Measurements from ENCODE around the gene ARHGAP4.

The ARHGAP4 gene

DNA sequence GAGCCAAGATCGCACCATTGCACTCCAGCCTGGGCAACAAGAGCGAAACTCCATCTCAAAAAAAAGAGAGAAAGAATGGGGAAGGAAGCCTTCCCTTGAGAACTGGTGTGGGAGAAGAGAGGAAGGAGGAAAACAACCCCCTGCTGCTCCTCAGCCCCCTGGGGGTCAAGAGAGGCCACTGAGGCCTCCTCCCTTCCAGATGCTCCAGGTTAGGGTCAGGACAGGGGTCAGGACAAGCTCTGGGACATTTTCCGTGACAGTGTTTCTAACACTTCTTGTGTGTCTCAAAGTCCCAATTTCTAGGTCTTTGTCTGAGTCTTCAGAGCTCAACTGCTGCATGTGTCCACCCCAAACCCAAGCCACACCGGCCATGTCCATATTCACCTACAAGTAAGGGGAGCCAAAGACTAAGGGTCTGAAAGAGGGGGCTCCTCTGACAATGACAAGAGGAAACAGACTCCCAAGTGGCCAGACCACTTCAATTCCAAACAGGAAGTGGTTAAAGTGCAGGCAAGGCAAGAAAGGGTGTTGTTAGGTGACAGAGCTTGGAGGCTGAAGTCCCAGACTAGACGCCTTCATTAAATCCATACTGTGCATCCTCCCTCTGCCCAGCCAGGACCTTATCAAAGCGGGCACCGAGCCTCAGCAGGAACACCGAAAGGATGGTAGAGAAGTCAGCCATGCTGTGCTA is 48.3 kb downstream of the ARHGAP4 start:
- DNase-seq = no peak

DNA sequence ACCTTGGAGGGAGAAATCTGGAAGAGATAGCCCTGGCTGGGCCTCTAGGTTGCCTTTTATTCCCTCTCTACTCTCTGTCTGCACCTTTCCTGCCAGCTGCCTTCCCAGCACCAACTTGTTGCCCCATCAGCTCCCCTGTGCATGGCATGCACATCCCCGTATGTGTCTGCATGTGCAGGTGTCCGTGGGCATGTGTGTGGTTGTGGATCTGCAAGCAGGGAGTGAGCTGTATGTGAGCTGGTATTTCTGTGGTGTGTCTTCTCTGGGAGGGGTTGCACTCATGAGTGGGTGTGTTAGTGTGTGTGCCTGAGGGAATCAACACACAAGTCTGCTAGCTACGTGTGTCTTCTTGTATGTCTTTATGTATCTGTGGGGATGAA is 50.0 kb downstream of the ARHGAP4 start:
- no peak for DNase-seq

DNA sequence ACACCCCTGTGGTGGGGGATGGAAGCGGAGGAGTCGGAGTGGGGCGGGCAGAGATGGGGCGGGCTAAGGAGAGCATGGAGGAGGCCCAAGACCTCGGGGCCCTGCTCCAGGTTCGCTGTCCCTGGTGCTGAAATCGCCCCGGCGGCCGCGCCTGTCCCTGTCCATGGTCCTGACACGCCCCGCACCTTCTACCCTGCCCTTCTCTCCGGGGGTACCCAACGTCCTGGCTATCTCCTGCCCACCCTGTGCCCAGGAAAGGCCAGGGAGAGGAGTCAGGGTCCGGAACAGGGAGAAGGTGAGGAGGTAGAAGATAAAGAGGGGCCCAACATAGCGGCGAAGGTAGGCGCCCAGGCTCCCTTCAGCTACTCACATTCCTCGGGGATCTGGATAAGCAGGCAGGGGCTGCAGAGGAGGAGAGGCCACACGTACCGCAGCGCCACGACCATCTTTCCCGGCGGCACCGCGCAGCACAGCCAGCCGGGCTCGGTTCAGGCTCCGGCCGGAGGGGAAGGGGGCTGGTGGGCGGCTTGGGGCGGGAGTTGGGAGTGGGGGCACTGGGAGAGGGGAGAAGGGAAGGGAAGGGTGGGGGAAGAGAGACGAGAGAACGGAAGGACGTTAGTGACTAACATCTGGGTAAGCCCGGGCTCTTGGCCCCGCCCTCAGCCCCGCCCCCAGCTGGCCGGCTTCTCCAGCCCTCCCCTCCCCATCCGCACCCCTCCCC is 50.5 kb downstream of the ARHGAP4 start:
- DNase-seq = peak; percentile 49 to 57

DNA sequence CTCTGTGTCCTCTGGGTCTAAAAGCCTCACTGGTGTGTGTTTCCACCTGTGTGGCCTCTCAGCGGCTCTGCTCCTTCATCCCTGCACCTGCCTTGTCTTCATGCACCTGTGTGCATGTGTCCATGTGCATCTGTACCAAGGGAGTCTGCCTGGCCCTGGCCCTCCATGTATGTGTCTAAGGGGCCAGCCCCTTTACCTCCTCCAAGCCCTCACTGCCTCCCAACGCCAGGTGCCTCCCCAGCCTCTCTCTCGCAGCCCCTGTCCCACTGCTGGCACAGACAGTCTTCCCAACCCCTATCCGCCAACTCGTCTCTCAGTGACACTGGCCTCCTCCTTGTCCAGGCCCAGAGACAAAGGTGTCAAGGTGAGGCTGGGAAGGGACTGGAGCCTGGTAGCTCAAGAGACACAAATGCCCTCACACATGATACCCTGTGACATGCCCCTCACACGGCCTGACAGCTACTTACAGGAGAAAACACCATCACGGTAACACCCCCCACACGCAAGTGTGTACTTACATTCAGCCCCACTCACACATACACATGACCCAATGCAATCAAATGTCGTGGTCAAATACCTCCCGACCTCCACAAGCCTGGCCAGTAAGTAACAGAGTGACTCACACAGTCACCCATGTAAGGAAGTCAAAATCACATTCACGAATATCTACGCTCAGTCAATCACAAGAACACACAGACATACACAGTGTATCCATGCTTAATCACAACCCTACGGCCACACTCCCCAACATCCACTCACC is 51.5 kb downstream of the ARHGAP4 start:
- no peak for DNase-seq

DNA sequence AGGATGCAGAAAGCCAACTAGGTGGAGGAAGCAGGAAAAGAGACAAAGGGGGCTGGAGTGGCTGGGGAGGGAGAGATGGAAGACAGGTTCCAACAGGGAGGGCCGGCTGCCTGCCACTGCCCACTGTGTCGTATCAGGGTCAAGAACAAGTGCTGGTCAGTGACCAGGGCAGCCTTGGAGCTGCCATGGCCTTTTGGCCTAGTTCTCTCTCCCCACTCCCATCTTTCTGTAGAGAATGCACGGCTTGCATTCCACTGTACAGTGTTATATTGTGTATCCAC is 52.0 kb downstream of the ARHGAP4 start:
- DNase-seq = no peak

DNA sequence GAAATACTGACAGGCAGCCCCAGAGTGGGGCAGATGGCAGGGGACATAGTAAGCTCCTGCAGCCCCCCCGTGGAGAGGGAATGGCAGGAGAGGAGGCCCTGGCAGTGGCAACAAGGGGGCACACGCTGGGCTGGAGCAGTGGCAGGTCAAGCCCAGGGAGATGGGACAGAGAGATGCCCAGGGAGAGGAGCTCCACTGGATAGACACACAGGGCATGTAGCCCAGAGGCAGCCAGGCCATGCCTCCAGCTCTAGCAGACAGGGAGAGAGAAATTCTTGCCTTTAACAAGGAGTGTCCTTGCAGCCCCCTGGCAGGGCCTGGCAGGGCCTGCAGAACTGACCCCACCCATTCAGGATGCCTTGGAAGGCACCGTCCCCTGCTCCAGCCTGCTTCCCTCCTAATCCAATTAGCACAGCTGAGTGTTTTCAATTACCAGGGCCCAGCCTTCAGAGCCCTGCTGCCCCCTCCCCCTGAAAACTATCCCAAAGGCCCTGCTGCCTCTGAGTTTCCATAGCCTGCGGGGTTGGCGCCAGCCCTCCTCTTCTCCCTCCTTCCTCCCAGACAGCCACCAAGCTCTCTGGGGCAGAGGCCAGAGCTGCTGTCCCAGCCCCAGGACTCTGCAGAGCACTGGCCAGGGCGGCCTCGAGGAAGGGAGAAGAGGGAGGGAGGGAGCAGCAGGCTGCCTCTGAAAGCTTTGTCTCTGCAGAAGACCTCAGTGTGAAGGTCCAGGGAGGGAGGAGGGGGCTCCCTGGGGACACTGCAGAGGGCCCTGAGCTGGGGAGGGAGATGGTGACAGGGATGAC is 52.6 kb downstream of the ARHGAP4 start:
- no peak for DNase-seq

DNA sequence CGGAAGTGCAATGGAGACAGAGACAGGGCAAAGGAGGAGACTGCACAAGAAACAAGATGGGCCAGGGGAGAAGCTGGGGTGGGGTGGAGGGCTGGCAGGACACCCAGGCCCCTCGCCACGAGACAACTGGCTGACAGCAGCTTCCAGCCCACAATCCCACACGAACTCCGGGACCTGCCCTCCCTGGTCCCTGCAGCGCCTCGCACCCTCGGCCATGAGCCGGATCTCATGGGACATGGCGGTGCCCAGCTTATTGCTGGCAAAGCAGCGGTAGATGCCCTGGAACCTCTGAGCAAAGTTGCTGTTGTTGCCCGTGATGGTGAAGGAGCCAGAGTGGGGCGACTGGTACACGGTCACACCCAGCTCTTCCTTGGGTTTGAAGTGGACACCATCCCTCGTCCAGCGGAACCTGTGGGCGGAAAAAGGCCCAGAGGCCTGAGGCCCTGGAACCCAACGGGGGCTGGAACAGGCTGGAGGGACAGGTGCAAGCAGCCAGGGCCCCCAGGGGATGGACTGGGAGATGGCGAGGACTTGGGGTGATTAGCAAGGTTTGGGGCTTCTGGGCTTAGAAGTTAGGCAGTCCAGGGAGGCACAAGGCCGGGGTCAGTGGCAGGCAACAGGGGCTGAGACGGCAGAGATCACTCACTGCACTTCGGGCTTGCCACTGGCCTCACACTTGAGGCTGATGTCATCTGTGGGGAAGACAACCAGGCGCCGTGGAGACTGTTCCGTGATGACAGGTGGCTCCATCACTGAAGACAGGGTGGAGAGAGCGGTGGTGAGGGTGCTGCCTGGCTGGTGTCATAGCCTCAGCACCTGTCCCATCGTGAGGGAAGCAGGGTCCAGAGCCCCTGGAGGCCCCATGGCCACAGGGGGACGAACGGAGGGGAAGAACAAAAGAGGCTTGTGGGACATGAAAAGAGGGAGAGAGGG is 53.9 kb downstream of the ARHGAP4 start:
- DNase-seq = no peak

DNA sequence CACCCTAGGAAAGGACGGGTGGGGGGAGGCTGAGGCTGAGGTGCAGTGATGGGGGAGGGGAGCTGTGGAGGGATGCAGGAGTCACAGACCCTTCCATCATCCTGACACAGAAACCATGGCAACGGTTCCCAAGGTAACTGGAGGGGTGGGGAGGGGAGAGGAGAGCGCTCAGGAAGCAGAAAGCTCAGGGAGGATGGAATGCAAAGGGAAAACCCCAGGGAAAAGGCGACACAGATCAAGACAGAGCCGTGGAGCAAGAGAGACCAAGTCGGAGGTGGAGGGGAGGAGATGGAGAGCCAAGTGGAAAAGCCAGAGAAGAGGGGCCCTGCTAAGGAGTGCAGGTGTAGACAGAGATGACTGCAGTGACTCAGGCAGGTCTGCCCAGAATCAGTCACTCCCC is 54.6 kb downstream of the ARHGAP4 start:
- no peak for DNase-seq

DNA sequence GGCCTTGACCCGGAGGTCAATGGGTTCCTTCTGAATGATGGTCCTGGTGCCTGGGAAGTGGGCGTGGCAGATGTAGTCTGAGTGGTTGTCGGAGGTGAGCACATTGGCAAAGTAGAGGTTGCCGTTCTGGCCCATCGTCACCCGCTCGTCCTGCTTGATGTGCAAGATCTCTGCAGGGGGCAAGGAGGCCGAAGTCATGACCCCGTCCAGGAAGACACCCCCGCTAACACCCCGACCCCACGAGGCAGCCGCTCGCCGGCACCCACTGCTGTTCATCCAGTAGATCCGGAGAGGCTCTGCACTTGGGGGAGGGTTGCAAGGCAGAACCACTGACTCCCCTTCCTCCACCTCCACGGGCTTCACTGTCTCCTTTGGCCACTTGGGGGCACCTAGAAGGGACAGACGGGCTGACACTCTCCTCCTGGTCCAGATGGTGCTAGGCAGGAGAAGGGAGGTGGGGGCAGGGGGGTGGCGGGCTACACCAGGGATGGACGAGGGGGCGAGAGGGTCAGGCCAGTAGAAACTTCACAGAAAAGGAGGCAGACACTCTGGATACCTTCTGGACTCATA is 55.2 kb downstream of the ARHGAP4 start:
- DNase-seq = no peak

DNA sequence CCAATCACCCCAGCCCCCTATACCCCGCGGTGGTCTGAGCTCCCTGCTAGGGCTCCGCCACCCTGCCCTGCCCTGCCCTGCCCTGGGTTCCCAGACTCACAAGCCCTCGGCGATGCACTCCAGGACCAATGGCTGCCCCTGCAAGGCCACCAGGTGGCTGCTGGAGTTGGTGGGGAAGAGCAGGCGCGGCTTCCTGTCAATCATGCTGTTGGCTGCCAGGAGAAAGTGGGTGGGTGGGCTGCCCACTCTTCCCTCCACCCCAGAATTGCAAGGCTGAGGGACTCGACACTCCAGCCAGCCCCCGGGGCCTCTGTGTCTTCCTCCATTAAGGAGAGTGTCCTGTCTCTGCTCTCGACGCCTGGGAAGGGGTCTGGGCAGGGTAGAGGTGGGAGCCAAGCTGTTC is 55.8 kb downstream of the ARHGAP4 start:
- DNase-seq = no peak

DNA sequence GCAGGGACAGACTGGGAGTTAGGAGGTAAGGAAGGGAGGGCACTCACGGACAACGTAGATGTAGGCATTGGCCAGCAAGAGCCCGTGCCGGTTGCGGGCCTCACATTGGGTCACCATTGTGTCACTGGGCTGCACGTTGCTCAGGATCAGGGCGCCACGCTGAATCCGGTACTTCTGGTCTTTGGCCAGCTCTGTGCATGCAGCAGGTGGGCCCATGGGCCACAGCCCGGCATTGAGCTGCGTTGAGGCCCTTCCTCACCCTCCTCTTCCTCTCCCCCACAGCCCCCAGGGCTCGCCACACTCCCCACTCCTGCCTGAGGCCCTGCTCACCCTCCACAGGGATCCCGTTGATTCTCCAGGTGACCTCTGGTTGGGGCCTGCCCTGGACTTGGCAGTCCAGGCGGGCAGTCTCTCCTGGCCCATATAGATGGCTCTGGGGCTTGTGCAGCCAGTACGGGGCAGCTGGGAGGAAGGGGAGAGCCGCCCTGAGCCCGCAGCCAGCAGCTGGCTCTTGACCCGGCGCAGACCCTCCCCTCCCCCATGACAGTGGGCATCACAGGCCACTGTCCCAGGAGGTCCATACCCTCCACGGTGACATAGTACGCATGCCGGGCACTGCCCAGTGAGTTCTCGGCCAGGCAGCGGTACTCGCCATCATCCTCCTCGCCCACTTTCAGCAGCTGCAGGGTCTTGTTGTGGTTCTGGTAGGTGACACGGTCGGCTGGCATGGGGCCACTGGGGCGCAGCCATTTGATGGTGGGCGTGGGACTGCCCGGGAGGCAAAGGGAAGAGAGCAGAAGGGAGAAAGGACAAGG is 56.4 kb downstream of the ARHGAP4 start:
- DNase-seq = no peak

DNA sequence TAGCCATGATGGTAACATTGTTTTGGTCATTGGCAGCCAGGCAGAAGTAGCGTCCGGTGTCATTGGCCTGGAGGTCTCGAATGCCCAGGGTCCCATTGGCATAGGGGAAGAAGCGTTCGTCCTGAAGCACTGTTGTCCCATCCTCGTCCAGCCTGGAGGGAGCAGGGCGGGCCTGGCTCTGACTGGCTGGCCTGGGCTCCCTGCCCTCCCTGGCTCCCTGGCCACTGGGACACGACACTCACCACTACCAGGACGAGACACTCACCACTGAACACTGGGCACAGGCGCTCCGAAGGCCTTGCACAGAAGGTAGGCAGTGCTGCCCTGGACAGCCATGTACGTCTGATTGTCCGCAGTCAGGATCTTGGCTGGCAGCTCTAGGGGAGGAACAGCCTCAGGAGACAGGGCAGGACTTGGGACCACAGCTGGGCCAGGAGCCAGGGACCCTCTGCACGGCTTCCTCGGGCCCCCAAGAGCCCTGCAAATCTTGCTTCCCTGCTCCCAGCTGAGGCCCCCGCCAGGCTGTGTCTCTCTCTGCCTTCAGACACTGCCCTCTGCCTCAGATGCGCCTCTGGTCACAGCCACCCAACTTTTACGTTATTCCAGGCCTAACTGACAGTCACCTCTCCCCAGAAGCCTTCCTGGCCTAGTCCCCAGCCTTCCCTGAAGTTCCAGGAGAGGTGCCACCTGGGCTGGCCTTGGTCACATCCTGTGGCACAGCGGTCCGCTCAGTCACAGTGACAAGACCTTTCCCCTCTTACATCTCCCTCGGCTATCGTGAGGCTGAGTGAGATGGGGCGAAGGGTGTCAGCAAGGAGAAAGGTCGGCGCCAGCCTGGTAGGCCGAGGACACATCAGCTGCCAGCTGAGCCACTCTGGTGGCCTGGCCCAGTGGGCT is 57.2 kb downstream of the ARHGAP4 start:
- DNase-seq = no peak

DNA sequence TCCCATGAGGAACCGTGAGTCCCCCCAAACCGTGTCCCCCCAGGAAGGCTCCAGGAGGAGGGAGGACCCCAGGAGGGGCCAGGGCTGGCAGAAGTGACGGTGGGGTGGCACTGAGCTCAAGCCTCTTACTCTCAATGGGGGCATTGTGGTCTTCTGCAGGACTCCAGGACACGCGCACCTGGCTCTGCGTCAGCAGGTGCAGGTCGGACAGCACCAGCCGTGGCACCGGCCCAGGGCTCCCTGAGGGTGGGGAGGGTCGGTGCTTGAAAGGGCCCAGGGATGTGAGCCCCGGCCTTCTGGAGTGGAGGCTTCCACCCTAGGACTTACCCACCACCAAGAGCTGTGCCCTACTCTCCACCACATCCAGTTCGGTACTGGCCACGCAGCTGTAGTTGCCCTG is 58.4 kb downstream of the ARHGAP4 start:
- no peak for DNase-seq

DNA sequence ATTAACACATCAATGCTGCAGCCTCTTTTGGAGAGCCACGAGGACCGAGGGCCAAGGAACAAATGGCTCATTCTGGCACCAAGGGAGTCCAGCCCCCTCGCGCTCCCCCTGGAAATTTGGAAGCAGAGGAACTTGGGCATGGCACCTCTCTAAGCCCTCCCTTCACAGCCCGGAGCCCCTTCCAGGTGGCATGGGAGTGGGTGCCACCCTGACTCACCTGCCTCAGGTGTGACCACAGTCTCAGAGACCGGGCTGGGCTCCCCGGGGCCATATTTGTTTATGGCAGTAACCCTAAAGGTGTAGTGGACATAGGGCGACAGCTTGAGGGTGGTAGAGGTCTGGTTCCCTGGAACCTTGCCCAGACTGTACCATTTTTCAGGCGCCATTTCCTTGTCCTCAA is 58.9 kb downstream of the ARHGAP4 start:
- DNase-seq = no peak

DNA sequence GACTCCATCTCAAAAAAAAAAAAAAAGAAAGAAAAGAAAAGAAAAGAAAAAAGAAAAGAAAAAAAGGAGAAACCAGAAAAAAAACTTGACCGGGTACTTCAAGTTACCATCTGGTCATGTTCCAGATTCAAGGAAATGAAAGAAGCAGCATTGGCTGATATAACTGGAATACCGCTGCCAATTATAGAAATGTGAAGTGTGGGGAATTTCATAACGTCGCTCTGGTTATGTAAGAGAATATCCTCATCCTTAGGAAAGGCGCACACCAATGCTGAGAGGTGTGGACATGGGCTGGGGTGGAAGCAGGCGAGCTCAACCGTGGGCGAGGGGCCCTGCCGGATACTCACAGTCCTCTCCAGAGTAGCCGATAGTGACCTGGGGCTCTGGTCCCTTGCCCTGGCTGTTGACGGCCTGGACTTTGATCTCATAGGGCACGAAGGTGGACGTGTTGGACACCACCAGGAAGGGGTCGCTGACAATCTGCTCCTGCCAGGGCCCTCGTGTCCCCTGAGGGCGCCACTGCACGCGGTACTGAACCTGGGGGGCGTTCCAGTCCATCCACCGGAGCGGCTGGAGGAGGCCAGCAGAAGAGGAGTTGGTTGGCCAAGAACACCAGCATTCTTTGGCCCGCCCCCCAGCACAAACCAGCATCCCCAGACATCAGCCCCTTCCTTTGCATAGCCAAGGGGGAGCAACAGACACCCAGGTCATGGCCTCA is 59.6 kb downstream of the ARHGAP4 start:
- DNase-seq = no peak

DNA sequence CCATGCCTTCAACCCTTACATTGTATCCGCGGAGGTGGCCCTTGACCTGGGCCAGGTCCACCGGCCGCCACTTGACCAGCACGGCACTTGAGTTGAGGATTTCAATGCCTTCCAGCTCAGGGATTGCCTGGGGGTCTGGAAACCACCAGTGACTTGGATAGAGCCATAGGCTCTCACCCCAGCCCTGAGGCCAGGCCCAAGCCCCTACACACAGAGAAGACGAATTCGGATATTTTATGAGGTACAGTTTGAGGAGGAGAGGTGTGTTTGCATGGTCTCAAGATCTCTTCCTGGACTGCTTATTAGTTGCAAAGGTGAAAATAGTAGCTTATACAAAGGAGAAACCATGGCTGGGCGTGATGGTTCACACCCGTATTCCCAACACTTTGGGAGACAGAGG is 60.4 kb downstream of the ARHGAP4 start:
- DNase-seq = no peak

DNA sequence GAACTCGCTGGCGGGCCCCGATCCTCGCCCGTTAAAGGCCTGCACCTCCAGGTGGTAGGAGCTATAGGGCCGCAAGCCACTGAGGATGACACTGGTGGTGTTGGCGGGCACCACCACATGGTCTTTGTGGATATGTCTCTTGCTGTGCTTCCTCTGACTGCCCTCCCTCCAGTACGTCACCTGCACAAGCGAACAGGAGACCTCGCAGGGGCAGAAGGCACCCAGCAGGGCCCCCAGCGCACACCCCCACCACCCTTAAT is 60.8 kb downstream of the ARHGAP4 start:
- DNase-seq = no peak

DNA sequence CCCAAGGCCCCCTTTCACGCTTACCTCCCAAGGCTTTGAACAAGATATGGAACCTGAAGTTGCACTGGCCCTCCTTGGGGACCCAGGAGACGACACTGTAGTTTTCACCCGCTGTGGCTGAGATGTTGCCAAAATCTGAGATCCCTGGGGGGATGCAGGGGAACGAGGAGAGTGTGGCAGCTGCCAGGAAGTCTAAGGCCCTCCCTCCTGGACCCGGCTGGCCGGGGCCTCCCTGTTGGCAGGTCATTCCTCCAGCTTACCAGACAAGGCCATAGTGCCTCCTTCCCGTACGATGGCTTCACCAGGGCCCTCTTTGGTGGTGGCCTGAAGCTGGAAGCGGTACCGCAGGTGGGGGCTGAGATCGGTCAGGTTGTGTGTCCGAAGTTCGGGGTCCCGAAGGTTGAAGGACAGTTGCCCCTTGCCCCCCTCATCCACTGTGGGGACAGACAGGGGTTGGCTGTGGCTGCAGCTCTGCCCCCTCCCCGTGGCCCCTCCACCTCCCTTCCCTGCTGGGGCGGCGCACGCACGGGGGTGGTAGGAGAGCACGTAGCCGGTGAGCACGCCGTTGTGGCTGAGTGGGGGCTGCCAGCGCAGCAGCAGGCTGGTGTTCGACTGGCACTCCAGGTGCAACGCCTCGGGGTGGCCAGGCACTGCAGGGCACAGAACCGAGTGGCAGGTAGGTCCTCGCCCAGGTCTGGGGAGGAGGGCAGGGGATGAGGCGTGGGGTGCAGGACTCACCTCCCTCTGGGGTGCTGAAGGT is 61.3 kb downstream of the ARHGAP4 start:
- no peak for DNase-seq

DNA sequence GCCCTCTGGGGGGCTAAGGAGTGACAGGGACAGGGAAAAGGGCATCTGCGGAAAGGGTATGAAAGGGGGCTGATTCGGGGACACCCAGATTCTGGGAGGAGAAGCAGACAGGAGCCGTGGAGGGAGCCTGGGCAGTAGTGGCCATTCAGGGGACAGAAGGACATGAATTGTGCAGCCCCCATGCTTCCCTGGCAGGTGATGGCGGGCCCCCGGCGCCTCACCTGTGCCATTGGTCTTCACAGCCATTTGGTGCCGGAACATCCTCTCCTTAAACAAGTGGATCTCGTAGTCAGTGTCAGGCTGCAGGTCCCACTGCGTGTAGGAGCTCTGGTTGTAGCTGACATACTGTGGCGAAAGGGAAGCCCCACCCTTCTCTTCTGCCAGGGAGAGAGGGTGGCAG is 62.0 kb downstream of the ARHGAP4 start:
- DNase-seq = no peak

Data from activated CD4-positive, alpha-beta T cell treated with anti-CD3 and anti-CD28 coated beads, Interleukin-2, amount 50 U/mL, for 4 hours (primary cell).